ES-I3 (cell line): ENCODE measurements around the gene MAGIX.
A peak's percentile ranks its signal among the peaks of the same experiment; 100 is the strongest.

Experiments
- H3K36me3 ChIP-seq: 2 replicates; pipeline ENCODE4 v1.6.1; 2013; ENCODE audit warnings: mild to moderate bottlenecking, low read length, control low read depth, moderate library complexity; ENCODE audit not compliant: insufficient read depth
- H3K4me1 ChIP-seq: 2 replicates; pipeline ENCODE4 v1.6.1; 2013; ENCODE audit warnings: mild to moderate bottlenecking, control low read depth, low read length; ENCODE audit not compliant: insufficient read depth
- H3K9ac ChIP-seq: 2 replicates; pipeline ENCODE4 v1.6.1; 2013; ENCODE audit warnings: low read depth, mild to moderate bottlenecking, low read length, moderate library complexity
- H3K9me3 ChIP-seq: 2 replicates; pipeline ENCODE4 v1.6.1; 2013; ENCODE audit warnings: mild to moderate bottlenecking, low read length, moderate library complexity; ENCODE audit not compliant: control insufficient read depth, insufficient read depth

The MAGIX gene

GRCh38 chrX:49184294-49185281 is 22.0 kb downstream of the MAGIX start:
- Histone ChIP-seq H3K36me3 (no peaks in the 10 kb centered on the region; the same call in 1 of the 2 replicates), H3K4me1 (peaks cover 8% of the 10 kb centered on the region; the same call in 1 of the 2 replicates), H3K9ac (peak overlapping the region; percentile 59), H3K9me3 (no peaks in the 10 kb centered on the region)

GRCh38 chrX:49186125-49187027 is 23.8 kb downstream of the MAGIX start, which contains the start of gene PRICKLE3:
Gene PRICKLE3 (minus strand): TSS chrX:49186373. CDS start chrX:49186297, 76 bp downstream.
- no peaks in the 10 kb centered on the region; the same call in 1 of the 2 replicates for H3K36me3 ChIP-seq
- peak within 1 kb of the TSS; percentile 76 for H3K9ac ChIP-seq
- no peaks in the 10 kb centered on the region for H3K9me3 ChIP-seq
- H3K4me1 ChIP-seq = peaks cover 8% of the 10 kb centered on the region; the same call in 1 of the 2 replicates

- Histone ChIP-seq H3K36me3 (no peaks in the 10 kb centered on the region; the same call in 1 of the 2 replicates), H3K4me1 (peaks cover 8% of the 10 kb centered on the region; the same call in 1 of the 2 replicates), H3K9ac (peak overlapping the region; percentile 76; the same call in 1 of the 2 replicates), H3K9me3 (no peaks in the 10 kb centered on the region)
These were observed 24.5 kb downstream of the MAGIX start for GRCh38 chrX:49187028-49187394.

GRCh38 chrX:49187526-49187925 is 25.0 kb downstream of the MAGIX start:
- Histone ChIP-seq H3K4me1 (peaks cover 8% of the 10 kb centered on the region; the same call in 1 of the 2 replicates), H3K36me3 (no peaks in the 10 kb centered on the region; the same call in 1 of the 2 replicates), H3K9me3 (no peaks in the 10 kb centered on the region), H3K9ac (peak overlapping the region; percentile 76; the same call in 1 of the 2 replicates)

- no peaks in the 10 kb centered on the region for H3K36me3 ChIP-seq
- no peak overlapping the region for H3K9ac ChIP-seq
- peaks cover 8% of the 10 kb centered on the region; the same call in 1 of the 2 replicates for H3K4me1 ChIP-seq
- no peaks in the 10 kb centered on the region for H3K9me3 ChIP-seq
These were observed 26.0 kb downstream of the MAGIX start for GRCh38 chrX:49188468-49189076.

GRCh38 chrX:49189606-49190005 is 27.0 kb downstream of the MAGIX start:
- no peak overlapping the region; the same call in 1 of the 2 replicates for H3K9ac ChIP-seq
- no peaks in the 10 kb centered on the region for H3K36me3 ChIP-seq
- no peaks in the 10 kb centered on the region for H3K9me3 ChIP-seq
- H3K4me1 ChIP-seq = peaks cover 8% of the 10 kb centered on the region; the same call in 1 of the 2 replicates

GRCh38 chrX:49190821-49191573 is 28.4 kb downstream of the MAGIX start:
- no peaks in the 10 kb centered on the region for H3K36me3 ChIP-seq
- H3K4me1 ChIP-seq = peaks cover 8% of the 10 kb centered on the region; the same call in 1 of the 2 replicates
- H3K9me3 ChIP-seq = no peaks in the 10 kb centered on the region
- H3K9ac ChIP-seq = peak overlapping the region; percentile 69

- no peaks in the 10 kb centered on the region for H3K36me3 ChIP-seq
- peaks cover 8% of the 10 kb centered on the region; the same call in 1 of the 2 replicates for H3K4me1 ChIP-seq
- peak overlapping the region; percentile 69 for H3K9ac ChIP-seq
- no peaks in the 10 kb centered on the region for H3K9me3 ChIP-seq
These were observed 29.0 kb downstream of the MAGIX start for GRCh38 chrX:49191574-49192011.

GRCh38 chrX:49192722-49193328 is 30.3 kb downstream of the MAGIX start:
- Histone ChIP-seq H3K36me3 (no peaks in the 10 kb centered on the region), H3K9ac (no peak overlapping the region), H3K9me3 (no peaks in the 10 kb centered on the region)

GRCh38 chrX:49193542-49193964 is 31.0 kb downstream of the MAGIX start:
- no peak overlapping the region for H3K9ac ChIP-seq
- no peaks in the 10 kb centered on the region for H3K9me3 ChIP-seq
- peaks cover 7% of the 10 kb centered on the region for H3K4me1 ChIP-seq
- H3K36me3 ChIP-seq = no peaks in the 10 kb centered on the region

More at GRCh38 chrX:49192722-49193328, 30.3 kb downstream of the MAGIX start:
- peaks cover 5% of the 10 kb centered on the region for H3K4me1 ChIP-seq

- Histone ChIP-seq H3K9me3 (no peaks in the 10 kb centered on the region), H3K9ac (no peak overlapping the region), H3K4me1 (peaks cover 9% of the 10 kb centered on the region), H3K36me3 (no peaks in the 10 kb centered on the region)
These were observed 35.1 kb downstream of the MAGIX start for GRCh38 chrX:49197543-49198087.

- Histone ChIP-seq H3K9ac (peak overlapping the region; percentile 54; the same call in 1 of the 2 replicates), H3K9me3 (no peaks in the 10 kb centered on the region), H3K36me3 (no peaks in the 10 kb centered on the region), H3K4me1 (peaks cover 9% of the 10 kb centered on the region)
These were observed 36.2 kb downstream of the MAGIX start for GRCh38 chrX:49198540-49199314.
